Natural killer cell (primary cell): Measurements from ENCODE around the gene ATXN1. TPM values are rescaled to one million over a fixed set of nuclear protein-coding genes. Genes with fewer than 3 reads are reported as not detected.
A peak's percentile ranks its signal among the peaks of the same experiment; 100 is the strongest.

Experiments used
- ATAC-seq, 3 donors: fragments of 150-1000 bp in 2 of 3; fragments of 200-7000 bp in 1 of 3; cut with Tn5 transposase; 1 replicate in 1 of 3; 2 replicates in 2 of 3; pipeline ENCODE4 v1.10.0; 2021; ENCODE audit warnings: mild to moderate bottlenecking in 2 of 3, moderate library complexity in 2 of 3
- DNase-seq, 2 donors: peaks; one replicate each; pipeline versions ENCODE4 v3.0.0 to v3.0.0-alpha.2; 2013 to 2021; ENCODE audit warnings: mixed read lengths in 1 of 2
- H3K27ac ChIP-seq: one replicate; pipeline ENCODE4 v1.5.1; 2013; ENCODE audit warnings: mild to moderate bottlenecking, low read length
- H3K27me3 ChIP-seq: one replicate; pipeline ENCODE4 v1.6.1; 2013; ENCODE audit warnings: low read length; ENCODE audit not compliant: control insufficient read depth, insufficient read depth
- H3K36me3 ChIP-seq: one replicate; pipeline ENCODE4 v1.6.1; 2013; ENCODE audit warnings: low read length; ENCODE audit not compliant: control insufficient read depth, insufficient read depth
- H3K4me1 ChIP-seq: one replicate; pipeline ENCODE4 v1.6.1; 2013; ENCODE audit warnings: low read length; ENCODE audit not compliant: control insufficient read depth, insufficient read depth
- H3K4me3 ChIP-seq: one replicate; pipeline ENCODE4 v1.5.1; 2013; ENCODE audit warnings: low read length
- H3K9me3 ChIP-seq: one replicate; pipeline ENCODE4 v1.6.1; 2013; ENCODE audit warnings: low read length; ENCODE audit not compliant: control insufficient read depth, insufficient read depth
- H3K27ac Mint-ChIP-seq, 2 donors: one replicate each; pipeline ENCODE4 v1.8.0; 2022; ENCODE audit warnings: mild to moderate bottlenecking in 2 of 2, mixed read lengths in 2 of 2, moderate library complexity in 1 of 2
- H3K27me3 Mint-ChIP-seq, 2 donors: one replicate each; pipeline ENCODE4 v1.8.0; 2022; ENCODE audit warnings: low read depth in 2 of 2, mixed read lengths in 2 of 2
- H3K36me3 Mint-ChIP-seq: one replicate; pipeline ENCODE4 v1.8.0; 2022; ENCODE audit warnings: mixed read lengths
- H3K4me1 Mint-ChIP-seq, 2 donors: one replicate each; pipeline ENCODE4 v1.8.0; 2022; ENCODE audit warnings: mixed read lengths in 2 of 2
- H3K4me3 Mint-ChIP-seq: one replicate; pipeline ENCODE4 v1.8.0; 2022; ENCODE audit warnings: mild to moderate bottlenecking, moderate library complexity, mixed read lengths
- H3K9me3 Mint-ChIP-seq, 2 donors: one replicate each; pipeline ENCODE4 v1.8.0; 2022; ENCODE audit warnings: mixed read lengths in 2 of 2
- CTCF ChIP-seq: fragments of 200-600 bp; IDR thresholded peaks from one replicate; pipeline ENCODE4 v1.8.0; 2022; ENCODE audit warnings: antibody characterized with exemption
- WGBS: methylation state at CpG from one replicate; pipeline ENCODE4 v1.1.7; 2013; ENCODE audit warnings: missing lambda C conversion rate; ENCODE audit not compliant: insufficient coverage; 5-methylcytosine and 5-hydroxymethylcytosine counted together
- intact Hi-C: fragments of 100-400 bp; cut with micrococcal nuclease; formaldehyde crosslinking; loops from one replicate; pipeline ENCODE4 v1.14.2; 2022
- total RNA-seq, 4 donors: library from RNA; stranded (reverse); fragments of 120-200 nt in 1 of 4; gene quantifications; one replicate each; pipeline versions ENCODE4 v1.2.3 to v1.2.4, GENCODE V29; 2013 to 2022

Gene ATXN1
- total RNA-seq, 3 donors from 2014 or later (not counting 1 experiment from before 2014, with no cell fraction given): 90.4 to 120 (median 97.9) TPM

- H3K36me3 ChIP-seq: peaks cover 2% of the 10 kb centered on the region
- no peak overlapping the region for H3K4me3 ChIP-seq
- Mint-ChIP-seq H3K9me3 (no peaks in the 10 kb centered on the region), H3K27ac (peak overlapping the region in 1 of 2 donors; percentile 95), H3K4me1 (peaks cover 42 to 56% of the 10 kb centered on the region in 2 donors), H3K4me3 (no peak overlapping the region), H3K27me3 (no peaks in the 10 kb centered on the region), H3K36me3 (peaks cover 7% of the 10 kb centered on the region)
- no peak for DNase-seq
- intact Hi-C loops: no loop called here
- no peak for TF ChIP-seq CTCF
- no peak overlapping the region for H3K27ac ChIP-seq
- peaks cover 7% of the 10 kb centered on the region for H3K4me1 ChIP-seq
- WGBS: 82% methylated on average over 1 of the region's 1 CpG
- no peaks in the 10 kb centered on the region for H3K27me3 ChIP-seq
- no peaks in the 10 kb centered on the region for H3K9me3 ChIP-seq
- ATAC-seq: no peak
Observed at GRCh38 chr6:16757332-16757731, 3.9 kb downstream of the ATXN1 start.

- no peak overlapping the region for H3K27ac ChIP-seq
- no peak for ATAC-seq
- H3K4me1 ChIP-seq: peaks cover 5% of the 10 kb centered on the region
- TF ChIP-seq CTCF: no peak
- Mint-ChIP-seq H3K27me3 (no peaks in the 10 kb centered on the region), H3K36me3 (peaks cover 7% of the 10 kb centered on the region), H3K9me3 (no peaks in the 10 kb centered on the region), H3K4me3 (no peak overlapping the region), H3K4me1 (peaks cover 44 to 56% of the 10 kb centered on the region in 2 donors), H3K27ac (peak overlapping the region in 1 of 2 donors; percentile 95)
- intact Hi-C loops: no loop called here
- no peaks in the 10 kb centered on the region for H3K27me3 ChIP-seq
- no peaks in the 10 kb centered on the region for H3K9me3 ChIP-seq
- DNase-seq: no peak
- no peak overlapping the region for H3K4me3 ChIP-seq
- WGBS: 76% methylated on average over 3 of the region's 5 CpGs
- H3K36me3 ChIP-seq: peaks cover 2% of the 10 kb centered on the region
Observed at GRCh38 chr6:16756660-16757255, 4.5 kb downstream of the ATXN1 start.

GRCh38 chr6:16755544-16755943 lies 5.7 kb downstream of the ATXN1 start:
- Mint-ChIP-seq H3K27ac (no peak overlapping the region), H3K36me3 (peaks cover 7% of the 10 kb centered on the region), H3K4me3 (no peak overlapping the region), H3K4me1 (peaks cover 44 to 46% of the 10 kb centered on the region in 2 donors), H3K9me3 (no peaks in the 10 kb centered on the region), H3K27me3 (no peaks in the 10 kb centered on the region)
- H3K9me3 ChIP-seq: no peaks in the 10 kb centered on the region
- no peak for ATAC-seq
- H3K4me1 ChIP-seq: peaks cover 5% of the 10 kb centered on the region
- no peak overlapping the region for H3K27ac ChIP-seq
- no CpG with 5 or more reads among the region's 3 CpGs for WGBS
- no peak overlapping the region for H3K4me3 ChIP-seq
- intact Hi-C loops: no loop called here
- no peak for DNase-seq
- no peak for TF ChIP-seq CTCF
- peaks cover 2% of the 10 kb centered on the region for H3K36me3 ChIP-seq
- H3K27me3 ChIP-seq: no peaks in the 10 kb centered on the region

- DNase-seq (no peak), ATAC-seq (no peak)
- TF ChIP-seq CTCF: no peak
- Mint-ChIP-seq H3K27me3 (no peaks in the 10 kb centered on the region), H3K27ac (peak overlapping the region in 1 of 2 donors; percentile 20), H3K4me3 (no peak overlapping the region), H3K9me3 (no peaks in the 10 kb centered on the region), H3K36me3 (peaks cover 7% of the 10 kb centered on the region), H3K4me1 (peaks cover 43 to 46% of the 10 kb centered on the region in 2 donors)
- Histone ChIP-seq H3K4me1 (peaks cover 5% of the 10 kb centered on the region), H3K9me3 (no peaks in the 10 kb centered on the region), H3K36me3 (peaks cover 2% of the 10 kb centered on the region), H3K27me3 (no peaks in the 10 kb centered on the region), H3K27ac (no peak overlapping the region), H3K4me3 (no peak overlapping the region)
- intact Hi-C loops: no loop called here
Observed at GRCh38 chr6:16754876-16755275, 6.4 kb downstream of the ATXN1 start.
